AG20443 (cell line): ENCODE results near the gene HAGHL.
A peak's percentile ranks its signal among the peaks of the same experiment; 100 is the strongest.
"Not testable (repeated sequence)": the region's sequence is repeated elsewhere in the genome, so short reads cannot be mapped to it uniquely, and the experiment has no call there.

Source experiments
- DNase-seq: peaks from one replicate; pipeline ENCODE4 v3.0.0; 2012; ENCODE audit warnings: low spot score, mixed read lengths

The HAGHL gene

DNA sequence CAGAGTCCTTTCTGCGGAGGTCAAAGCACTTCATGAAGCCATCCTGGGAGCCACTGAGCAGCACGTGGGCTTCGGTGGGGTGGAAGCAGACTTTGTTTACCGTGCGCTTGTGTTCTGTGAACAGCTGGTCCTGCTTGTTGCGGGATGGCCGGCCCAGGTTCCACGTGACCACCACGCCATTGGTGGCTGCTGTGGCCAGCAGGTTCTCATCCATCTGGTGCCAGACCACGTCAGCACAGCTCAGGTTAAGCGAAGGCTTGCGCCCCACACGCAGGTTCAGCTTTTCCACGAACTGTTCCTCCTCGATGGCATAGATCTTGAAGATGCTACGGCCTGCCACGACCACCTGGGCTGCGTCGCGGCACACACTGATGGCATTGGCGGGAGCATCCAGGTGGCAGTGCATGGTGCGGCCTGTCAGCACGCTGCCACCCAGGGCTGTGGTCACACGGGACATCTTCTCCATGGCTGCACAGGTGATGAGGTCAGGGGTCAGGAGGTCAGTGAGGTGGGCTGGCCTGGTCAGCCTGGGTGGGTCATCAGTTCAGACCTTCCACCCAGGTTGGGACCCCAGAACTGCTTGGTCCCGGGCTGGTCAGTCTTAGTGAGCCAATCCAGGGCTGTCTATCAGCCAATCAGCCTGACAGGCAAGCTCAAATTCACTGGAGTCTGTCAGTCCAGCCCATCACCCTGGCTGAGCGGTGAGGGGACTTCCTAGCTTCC, 37.6 kb upstream of the HAGHL start:
- DNase-seq, result no peak

DNA sequence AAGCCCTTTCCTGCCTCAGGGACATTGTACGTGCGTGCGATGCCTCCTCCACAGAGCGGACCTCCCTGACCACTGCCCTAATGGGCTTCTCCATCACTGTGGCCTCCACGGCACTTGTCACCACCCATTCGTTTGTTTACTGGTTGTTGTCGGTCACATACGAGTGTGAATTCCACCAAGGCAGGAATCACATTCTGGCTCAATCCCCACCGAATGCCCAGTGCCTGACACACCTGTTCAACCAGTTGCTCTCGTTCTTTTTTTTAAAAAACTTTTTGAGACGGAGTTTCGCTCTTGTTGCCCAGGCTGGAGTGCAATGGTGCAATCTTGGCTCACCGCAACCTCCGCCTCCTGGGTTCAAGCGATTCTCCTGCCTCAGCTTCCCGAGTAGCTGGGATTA, 35.7 kb upstream of the HAGHL start:
- not testable (repeated sequence) for DNase-seq

DNA sequence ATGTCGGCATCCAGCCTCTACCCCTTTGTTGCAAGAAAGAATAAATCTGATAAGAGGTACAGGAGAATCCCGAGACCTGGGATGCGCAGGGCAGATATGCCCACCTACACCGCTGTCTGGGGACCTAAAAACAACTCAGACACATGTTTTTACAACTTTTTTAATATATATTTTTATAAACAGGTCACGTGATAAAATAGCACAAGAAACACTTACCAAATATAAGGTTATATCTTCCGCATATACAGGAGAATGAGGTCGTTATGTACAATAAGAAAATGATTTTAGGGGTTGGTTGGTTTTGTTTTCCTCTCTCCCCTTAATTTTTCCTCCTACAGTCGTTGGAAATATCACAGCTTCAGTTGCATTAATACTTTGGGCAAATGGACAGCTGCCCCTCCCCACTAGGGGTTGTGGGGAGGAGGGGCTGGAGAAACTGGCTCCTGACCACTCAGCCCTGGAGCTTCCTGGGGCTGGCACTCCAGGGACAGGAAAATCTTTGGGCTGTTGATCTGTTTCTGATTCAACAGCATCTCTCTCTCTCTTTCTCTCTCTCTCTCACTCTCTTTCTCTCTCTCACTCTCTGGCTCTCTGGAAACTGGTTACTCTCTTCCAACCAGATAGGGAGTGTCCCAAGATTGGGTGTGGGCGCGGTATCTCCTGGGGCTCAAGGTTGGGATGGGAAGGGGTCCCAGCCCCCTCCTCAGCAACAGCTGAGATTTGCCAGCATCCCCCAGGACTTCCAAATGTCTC, 34.4 kb upstream of the HAGHL start:
- no peak for DNase-seq

DNA sequence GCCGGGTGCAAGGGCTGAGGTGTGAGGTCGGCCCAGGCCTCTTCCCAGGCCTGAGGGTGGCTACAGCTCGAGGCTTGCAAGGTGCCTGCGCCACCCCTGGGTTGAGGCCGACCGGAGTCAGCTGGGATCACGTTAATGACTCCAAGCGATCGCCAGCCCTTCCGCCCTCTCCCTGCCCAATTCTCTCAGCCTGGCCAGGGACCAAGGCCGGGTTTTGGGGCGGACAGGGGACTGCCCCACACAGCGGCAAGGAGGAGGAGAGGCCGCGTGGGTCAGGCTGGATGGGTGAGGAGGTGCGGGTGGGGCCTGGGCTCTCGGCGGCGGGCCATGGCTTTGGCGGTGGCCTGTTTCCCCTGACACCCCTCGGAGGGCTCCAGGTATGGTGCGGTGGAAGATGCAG, 33.5 kb upstream of the HAGHL start:
- DNase-seq, result no peak

DNA sequence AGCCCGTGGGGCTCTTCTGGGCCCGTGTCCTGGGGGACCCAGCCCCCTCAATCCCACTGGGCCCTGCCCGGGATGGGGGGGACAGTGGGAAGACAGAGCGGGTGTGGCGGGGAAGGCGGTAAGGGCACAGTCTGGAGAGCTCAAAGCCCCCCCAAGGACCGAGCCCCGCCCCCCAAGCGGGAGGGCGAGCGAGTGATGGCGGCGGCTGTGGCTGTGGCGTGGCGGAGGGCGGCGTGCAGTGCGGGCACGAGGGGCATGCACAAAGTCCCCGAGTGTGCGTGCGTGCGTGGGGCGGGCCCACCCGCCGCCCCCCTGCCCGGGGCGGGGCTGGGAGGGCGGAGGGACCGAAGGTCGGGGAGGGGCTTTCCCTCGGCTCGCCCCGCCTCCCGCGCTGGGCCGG, 33.1 kb upstream of the HAGHL start:
- no peak for DNase-seq

DNA sequence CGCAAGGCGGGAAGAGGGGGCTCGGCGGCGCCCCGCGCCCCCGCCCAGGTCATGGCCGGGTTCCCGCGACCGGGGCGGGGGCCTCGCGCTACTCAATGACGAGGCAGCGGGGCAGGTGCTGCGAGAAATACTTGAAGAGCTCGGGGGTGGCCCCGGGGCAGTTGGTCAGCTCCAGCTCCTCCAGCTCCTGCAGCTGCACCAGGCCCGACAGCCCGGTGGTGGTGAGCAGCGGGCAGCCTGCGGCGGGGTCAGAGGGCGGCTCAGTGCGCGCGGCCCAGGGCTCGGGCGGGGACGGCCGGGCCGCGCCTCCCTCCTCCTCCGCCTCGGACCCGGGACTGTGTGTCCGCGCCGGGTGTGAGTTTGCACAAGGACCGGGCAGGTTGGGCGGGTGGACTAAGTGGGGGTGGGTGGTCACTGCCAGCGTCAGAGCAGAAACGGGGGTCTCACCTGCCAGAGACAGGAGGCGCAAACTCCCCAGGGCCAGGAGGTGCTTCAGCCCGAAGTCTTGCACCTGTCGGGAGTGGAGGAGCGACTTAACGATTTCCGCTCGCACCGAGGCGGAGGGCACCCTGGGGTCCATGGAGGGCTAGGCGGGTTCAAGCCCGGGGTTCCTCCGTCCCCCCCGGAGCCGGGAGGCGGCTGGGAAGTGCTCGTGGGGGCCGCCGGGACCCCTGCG, 32.6 kb upstream of the HAGHL start:
- DNase-seq, result no peak

DNA sequence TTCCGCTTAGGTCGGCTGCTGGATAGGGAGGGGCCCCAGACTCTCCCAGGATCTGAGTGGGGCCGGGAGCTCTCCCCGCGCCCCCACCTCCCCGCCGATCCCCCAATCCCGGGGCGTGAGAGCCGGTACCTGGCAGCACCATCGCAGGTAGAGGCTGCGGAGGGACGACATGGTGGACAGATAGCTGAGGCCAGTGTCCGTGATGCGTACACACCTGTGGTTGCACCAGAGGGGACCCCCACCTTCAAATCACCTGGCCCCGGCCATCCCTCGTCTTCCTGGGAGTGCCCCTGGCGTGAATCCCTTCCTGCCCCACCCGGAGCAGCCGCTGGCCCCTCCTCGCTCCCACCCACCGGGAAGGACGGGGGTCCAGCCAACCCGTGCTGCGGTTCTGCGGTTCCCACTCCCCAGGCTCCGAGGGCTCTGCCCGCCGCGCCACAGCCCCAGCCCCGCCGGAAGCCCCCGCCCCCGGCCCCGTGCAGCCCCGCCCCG, 32.0 kb upstream of the HAGHL start:
- DNase-seq, result no peak

DNA sequence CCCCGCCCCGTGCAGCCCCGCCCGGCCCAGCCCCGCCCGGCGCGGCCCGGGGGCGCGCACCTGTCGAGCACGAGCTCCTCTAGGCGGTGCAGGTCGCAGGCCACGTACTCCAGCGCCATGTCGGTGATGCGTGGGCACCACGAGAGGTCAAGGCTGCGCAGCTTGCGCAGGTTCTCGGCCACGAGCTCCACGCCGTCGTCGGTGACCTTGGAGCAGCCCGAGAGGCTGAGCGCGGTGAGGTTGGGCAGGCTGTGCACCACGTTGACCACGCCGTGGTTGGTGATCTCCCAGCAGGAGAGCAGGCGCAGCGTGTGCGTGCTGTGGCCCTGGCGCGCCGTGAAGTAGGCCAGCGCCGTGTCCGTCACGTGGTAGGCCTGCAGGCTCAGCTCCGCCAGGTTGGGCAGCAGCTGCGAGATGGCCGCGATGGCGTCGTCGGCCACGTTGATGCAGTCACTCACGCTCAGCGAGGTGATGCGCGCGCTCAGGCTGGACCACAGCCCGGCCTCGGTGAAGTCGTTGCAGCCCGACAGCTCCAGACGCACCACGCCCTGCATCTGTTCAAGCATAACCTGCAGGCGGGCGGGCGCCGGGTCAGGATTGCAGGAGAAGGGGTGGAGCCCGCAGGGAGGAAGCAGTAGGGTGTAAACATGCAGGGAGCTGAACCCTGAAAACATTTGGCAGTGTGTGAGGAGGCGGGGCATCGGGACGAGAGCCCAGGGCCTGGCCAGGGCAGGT, 31.4 kb upstream of the HAGHL start:
- DNase-seq, result peak; percentile 32

DNA sequence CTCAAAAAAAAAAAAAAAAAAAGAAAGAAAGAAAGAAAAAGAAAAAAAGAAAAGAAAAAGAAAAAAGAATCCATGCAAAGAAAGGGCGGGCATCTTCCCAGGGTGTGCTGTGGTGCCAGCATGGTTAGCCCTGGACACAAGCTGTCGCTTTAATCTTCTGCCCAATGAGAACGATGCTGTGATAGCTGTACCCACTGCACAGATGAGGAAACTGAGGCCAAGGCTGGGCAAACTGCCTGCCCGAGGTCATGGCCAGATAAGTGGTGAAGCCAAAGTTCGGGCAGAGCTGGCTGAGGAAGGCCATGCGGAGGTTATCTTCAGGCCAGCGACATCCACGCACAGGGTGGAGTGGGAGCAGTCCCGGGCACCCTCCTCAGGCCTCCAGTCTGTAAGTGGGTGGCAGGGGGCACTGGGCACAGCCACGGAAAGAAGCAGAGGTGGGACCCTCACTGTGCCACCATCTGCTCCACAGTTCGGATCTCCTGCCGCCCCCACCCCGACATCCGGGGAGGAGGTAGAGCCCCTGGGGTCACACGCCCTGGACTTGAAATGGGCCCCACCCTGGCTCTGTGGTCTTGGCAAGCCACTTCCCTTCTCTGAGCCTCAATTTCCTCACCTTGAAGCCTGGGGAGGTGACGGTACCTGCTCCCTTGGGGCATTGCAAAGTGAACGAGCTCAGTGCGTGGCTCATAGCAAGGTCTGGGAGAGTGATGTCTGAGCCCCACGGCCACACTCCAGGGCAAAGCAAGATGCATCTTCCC, 27.8 kb upstream of the HAGHL start:
- no peak for DNase-seq

DNA sequence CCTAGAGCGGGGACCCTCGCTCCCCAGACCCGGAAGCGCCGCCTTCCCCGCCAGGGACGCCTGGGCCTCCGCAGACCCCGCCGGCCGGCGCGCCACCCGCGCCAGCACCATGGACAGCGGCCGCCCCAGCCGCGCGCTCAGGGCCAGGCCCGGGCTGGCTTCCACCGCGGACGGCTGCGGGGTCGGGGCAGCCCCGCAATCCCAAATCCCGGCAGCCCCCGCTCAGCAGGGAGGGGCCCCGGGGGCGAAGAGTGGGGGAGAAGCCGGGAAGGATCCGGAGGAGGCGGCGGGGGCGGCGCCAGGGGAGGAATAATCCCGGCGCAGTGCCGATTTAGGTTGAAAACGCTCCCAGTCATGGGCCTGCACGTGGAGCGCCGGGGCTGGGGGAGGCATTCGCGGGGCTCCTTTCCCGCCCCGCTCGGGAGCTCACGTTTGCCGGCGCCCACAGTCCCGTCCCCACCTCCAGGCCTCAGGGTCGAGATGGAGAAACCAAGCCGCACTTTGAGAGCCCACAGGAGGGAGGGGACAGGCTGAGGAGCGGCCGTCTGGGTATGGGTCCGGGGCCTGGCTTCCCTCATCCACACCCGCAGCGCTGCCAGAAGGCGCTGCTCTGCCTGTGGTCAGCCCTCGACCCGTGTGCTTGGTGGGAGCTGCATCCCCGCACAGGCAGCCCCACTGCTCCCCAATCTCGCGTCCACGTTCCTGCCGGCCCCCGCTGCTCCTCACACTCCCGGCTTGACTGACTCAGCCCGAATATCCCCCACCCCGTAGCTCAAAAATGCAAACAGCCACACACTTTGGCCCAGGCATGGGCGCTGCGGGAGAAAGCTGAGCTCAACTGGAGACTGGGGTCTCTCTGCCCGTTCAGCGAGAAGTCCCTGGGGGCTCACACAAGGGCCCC, 26.0 kb upstream of the HAGHL start:
- DNase-seq, result peak; percentile 71

DNA sequence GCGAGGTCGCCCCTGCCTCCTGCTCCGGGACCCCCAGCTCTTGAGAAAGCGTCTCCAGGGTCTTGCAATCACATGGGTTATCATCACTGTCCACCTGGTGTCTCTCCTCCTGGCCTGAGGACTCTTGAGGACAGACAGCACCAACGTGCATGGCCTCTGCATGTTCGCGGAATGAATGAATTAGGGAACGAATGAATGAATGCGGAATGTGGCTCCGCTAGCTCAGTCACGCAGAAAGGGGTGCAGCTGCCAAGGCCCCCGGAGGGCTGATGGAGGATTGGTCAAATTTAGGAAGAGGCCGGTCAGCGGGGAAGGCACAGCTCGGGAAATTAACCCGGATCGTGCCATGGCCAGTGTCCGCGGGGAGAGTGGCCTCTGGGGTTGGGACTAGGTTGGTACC, 24.6 kb upstream of the HAGHL start:
- DNase-seq, result no peak

DNA sequence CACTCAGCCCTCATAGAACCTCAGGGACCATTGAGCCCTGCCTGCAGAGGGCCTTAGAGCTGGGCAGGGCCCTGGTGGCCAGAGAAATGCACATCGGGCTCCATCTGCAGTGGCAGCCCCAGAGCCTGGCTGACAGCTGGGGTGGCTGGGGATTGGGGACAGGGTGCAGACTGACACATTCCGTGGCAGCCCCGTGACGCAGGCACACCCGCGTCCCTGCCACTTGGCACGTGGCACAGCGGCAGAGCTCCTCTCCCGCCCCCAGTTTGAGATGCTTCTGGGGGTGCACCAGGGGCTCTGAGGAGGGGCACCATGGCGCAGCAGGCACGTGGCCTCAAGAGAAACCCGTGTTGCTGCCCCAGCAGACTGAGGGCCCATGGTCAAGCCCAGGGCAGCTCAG, 23.5 kb upstream of the HAGHL start:
- DNase-seq, result no peak

DNA sequence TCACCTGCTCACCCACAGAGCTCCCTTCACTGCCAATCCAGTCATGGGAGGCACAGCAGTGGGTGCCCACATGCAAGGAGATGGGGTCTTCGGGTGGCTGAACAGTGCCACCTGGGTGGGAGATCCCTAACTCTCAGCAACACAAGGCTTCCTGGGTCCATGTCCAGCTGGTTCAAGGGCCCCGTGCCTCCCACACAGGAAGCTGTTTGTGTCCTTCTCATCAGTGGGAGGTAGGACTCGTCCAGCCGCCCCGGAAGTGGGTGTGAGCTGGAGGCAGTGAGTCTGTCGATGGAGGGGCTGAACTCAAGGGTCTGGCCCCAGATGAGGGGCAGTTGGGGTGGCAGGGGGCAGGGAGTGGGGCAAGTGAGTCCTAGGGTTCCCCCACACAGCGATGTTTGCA, 22.9 kb upstream of the HAGHL start:
- no peak for DNase-seq

DNA sequence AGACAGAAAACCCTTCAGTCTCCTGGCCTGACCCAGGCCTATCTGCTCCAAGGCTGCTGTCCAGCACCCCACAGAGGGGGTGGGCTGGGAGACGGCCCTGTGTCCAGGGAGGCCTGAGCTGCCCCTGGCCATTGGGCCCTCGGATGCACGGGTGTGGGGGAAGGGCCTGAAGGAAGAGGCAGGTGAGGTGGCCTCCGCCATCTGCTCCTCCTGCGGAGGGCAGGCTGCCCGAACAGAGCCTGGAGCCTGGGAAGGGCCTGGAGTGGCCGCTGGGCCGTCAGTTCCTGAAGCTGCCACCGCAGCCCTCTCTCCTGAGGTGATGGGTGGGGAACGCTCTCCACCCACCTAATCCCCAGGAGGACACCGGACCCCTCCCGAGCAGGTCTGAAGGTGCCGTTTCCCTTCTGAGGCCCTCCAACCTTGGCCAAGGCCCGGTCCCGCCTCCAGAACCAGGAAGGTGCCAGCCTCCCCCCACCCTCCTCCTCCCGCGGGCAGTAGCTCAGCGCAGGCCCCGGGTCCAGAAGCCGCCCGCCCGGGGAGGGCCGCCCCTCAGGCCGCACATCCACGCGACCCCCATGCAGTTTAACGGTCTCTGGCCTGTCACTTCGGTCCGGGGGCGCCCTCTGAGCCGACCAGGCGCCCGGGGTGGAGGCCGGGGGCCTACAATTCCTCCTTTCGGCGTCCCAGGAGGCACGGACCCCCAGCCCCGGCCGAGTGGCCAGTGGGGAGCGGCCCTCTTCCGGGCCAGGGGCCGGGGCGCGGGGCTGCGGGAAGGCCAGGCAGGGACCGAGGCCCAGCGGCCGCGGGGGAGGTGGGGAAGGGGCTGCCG, 22.1 kb upstream of the HAGHL start:
- DNase-seq, result no peak

DNA sequence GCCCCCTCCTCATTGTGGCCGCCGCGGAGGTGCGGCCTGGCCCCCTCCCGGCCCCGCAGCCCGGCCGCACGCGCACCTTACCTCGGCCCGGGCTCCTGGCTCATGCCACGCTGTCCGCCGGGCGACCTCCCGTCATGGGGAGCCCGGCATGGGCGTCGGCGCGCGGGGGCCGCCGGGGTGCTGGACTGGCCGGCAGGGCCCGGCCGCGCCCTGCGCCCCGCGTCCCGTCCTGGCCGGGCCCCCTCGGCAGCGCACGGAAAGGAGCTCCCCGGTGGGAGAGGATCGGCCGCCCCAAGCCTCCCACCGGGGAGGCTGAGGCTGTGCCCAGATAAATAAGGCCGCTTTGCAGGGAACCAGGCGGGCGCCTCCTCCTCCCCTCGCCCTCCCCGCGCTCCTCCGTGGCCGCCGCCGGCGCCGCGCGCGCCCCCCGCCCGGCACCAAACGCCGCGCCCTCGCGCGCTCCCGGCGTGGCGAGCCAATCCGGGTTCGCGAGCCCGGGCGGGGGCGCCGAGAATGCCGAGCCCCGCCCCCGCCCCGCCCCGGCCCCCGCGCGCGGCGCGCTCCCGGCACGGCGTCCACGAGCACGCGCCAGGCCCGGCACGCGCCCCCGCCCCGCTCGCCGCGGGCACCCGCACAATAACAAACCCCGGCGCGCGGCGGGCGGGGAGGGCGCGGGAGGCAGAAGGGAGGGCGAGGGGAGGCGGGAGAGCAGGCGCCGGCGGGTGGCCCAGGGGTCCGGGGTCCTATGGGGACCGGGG, 21.3 kb upstream of the HAGHL start, which contains the start of gene FBXL16:
TSS of gene FBXL16 (minus strand) at position 371 of the 758 bp plus-strand sequence. CDS start 8,396 bp downstream, outside the sequence.
- DNase-seq, result peak; percentile 41

DNA sequence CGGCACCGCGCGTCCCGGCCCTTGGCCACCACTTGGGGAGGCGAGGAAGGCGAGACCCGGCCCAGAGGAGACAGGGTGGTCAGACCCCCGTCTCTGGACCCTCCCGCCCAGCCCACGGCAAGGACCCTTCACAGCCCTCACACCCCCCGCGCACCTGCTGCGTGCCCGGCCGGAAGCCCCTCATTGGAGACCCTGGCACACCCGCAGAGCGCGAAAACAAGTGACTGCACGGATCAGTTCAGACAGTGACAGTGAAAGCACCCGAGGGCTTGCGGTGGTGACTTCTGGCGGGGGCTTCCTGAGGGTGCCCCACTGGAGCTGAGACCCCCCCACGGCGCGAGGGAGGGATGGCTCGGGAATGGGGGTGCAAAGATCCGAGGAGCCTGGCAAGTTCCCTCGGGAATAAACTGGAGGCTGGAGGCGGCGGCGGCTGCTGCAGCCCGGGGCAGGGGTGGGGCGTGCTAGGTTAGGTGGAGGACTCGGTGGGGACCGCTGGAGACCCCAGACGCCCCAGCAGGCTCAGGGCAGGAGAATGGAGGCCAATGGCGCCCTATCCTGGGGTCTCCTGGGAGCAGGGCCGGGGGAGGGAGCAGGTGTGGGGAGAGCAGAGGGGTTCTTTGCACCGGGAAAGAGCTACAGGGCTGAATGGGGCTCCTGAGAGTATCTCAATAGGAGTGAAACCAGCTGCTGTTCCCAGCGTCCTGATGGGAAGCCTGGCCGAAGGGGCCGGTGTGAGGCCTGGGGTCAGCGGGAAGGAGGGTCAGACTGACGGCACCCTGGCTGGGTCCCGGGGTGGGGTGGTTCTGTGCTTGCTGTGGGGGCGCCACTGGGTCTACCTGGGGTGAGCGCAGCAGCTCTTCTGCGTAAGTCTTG, 20.5 kb upstream of the HAGHL start:
- no peak for DNase-seq

DNA sequence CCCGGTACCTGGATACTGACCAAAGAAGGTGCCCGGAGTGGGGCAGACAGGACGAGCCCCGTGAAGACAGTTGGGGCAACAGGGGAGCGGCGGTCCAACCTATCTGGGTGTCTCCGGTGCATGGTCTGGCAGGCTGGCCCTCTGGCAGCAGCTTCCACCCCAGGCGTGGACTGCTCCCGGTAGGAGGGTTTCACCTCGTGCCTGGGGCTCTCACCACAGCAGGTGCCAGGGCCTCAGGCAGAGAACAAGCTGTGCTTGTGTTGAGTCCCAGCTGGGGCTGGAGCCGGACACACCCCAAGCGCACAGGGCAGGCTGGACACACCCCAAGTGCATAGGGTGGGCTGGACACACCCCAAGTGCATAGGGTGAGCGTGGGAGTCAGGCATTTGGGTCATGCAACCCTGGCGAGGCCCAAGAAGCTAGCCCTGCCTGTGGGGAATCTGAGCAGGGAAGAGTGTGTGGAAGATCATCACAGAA, 19.8 kb upstream of the HAGHL start:
- no peak for DNase-seq

DNA sequence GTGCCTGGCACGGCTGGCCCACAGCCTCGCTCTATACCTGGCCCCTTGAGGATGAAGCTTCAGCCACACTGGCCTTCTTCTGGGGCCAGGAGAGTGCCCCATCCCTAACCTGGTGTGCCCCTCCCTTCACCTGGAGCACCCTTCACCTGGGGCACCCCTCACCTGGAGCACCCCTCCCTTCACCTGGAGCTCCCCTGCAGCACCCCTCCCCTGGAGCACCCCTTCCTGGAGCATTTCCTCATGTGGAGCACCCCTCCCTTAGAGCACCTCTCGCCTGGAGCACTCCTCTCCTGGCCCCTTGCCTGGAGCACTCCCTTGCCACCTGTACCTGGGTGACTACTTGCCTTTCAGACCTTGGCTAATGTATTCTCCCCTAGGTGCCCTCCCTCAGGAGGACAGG, 18.9 kb upstream of the HAGHL start:
- no peak for DNase-seq
